ENCODE data around the gene LNPK. TPM values are rescaled to one million over a fixed set of nuclear protein-coding genes. Genes with fewer than 3 reads are reported as not detected.

Gene LNPK
- polyA plus RNA-seq, 1 donor (not counting 4 experiments of a cell fraction or from before 2014, with no cell fraction given): 32.1 TPM

- dilution Hi-C loops (cut with MboI; ENCODE audit: extremely low pct_ligation_motif_present, low sequenced_read_pairs): no loop called here
- Histone ChIP-seq H4K20me1 (ENCODE audit: control insufficient read depth, extremely low read depth, insufficient read depth, low read length) (no peaks in the 10 kb centered on the region), H3K79me2 (ENCODE audit: control insufficient read depth, insufficient read depth, low read length) (peaks cover 31% of the 10 kb centered on the region)
These were observed 669 bp downstream of the LNPK start for GRCh38 chr2:176001281-176001915.

DNA sequence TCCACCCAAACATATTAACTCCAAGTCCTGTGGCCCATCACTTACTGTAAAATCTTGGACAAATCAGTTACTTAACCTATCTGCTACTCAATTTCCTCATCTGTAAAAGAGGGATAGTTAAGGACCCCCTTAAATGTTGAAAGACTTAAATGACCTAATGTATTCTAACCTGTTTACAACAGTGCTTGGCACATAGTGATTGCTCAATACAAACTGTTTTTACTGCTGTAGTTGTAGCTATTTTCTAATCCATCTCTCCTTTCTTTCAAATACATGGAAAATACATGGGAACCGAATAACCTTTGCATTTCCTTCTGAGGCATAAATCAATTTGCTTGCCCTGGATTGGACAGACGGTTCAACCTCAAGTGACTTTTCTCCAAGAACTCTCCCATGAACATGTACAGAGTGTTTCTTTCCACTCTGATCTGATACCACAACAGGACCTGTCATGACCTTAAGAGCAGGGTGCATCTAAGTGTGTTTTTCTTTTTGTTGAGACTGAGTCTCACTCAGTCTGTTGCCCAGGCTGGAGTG, 2.7 kb downstream of the LNPK start:
- H3K79me2 ChIP-seq (ENCODE audit: control insufficient read depth, insufficient read depth, low read length): peaks cover 35% of the 10 kb centered on the region

More at GRCh38 chr2:176001281-176001915, 669 bp downstream of the LNPK start:
- no peaks in the 10 kb centered on the region for H3K36me3 ChIP-seq (ENCODE audit: control insufficient read depth in 2 of 2, extremely low read depth in 1 of 2, insufficient read depth in 2 of 2, low read length in 2 of 2)
- FAIRE-seq: peak; percentile 70
- no peaks in the 10 kb centered on the region for H3K27me3 ChIP-seq (ENCODE audit: control insufficient read depth, extremely low read depth, insufficient read depth, low read length)
- no peaks in the 10 kb centered on the region for H3K9me3 ChIP-seq (ENCODE audit: control insufficient read depth, low read depth, low read length)
- peak overlapping the region; percentile 97 for H3K4me2 ChIP-seq (ENCODE audit: control insufficient read depth, extremely low read depth, insufficient read depth, low read depth, low read length)
- TF ChIP-seq CTCF (optimal IDR thresholded peaks at IDR 0.05 in 1 of 3, IDR thresholded peaks at IDR 0.05 in 1 of 3, conservative IDR thresholded peaks at IDR 0.05 in 1 of 3; ENCODE audit: extremely low read depth in 1 of 3, insufficient read depth in 2 of 3, low read length in 3 of 3) (no peak), EZH2 (IDR thresholded peaks at IDR 0.05; ENCODE audit: low read length) (no peak)
- peak overlapping the region; percentile 87 for H3K9ac ChIP-seq (ENCODE audit: control insufficient read depth, extremely low read depth, insufficient read depth, low read length)
- DNase-seq (ENCODE audit: low read depth, low spot score): no peak
- no peaks in the 10 kb centered on the region for H3K9me1 ChIP-seq (ENCODE audit: control insufficient read depth, extremely low read depth, insufficient read depth, low read length)
- H3K27ac ChIP-seq (ENCODE audit: control insufficient read depth, insufficient read depth, low read length): peak overlapping the region; percentile 80
- H2AFZ ChIP-seq (ENCODE audit: control insufficient read depth, low read length): peak overlapping the region; percentile 98
- peaks cover 6% of the 10 kb centered on the region for H3K4me1 ChIP-seq (ENCODE audit: control insufficient read depth, extremely low read depth, insufficient read depth, low read length)
- peak overlapping the region; percentile 79 to 99 (median 98) for H3K4me3 ChIP-seq (ENCODE audit: control insufficient read depth in 2 of 3, extremely low read depth in 1 of 3, insufficient read depth in 2 of 3, low read depth in 1 of 3, low read length in 3 of 3)

More for the DNA sequence above, 2.7 kb downstream of the LNPK start:
- H3K9me3 ChIP-seq (ENCODE audit: control insufficient read depth, low read depth, low read length): no peaks in the 10 kb centered on the region
- DNase-seq (ENCODE audit: low read depth, low spot score): no peak
- H2AFZ ChIP-seq (ENCODE audit: control insufficient read depth, low read length): no peak overlapping the region
- H3K4me2 ChIP-seq (ENCODE audit: control insufficient read depth, extremely low read depth, insufficient read depth, low read depth, low read length): no peak overlapping the region
- H3K27ac ChIP-seq (ENCODE audit: control insufficient read depth, insufficient read depth, low read length): no peak overlapping the region
- no peaks in the 10 kb centered on the region for H3K9me1 ChIP-seq (ENCODE audit: control insufficient read depth, extremely low read depth, insufficient read depth, low read length)
- no peaks in the 10 kb centered on the region for H4K20me1 ChIP-seq (ENCODE audit: control insufficient read depth, extremely low read depth, insufficient read depth, low read length)
- H3K27me3 ChIP-seq (ENCODE audit: control insufficient read depth, extremely low read depth, insufficient read depth, low read length): no peaks in the 10 kb centered on the region
- no peak overlapping the region for H3K4me3 ChIP-seq (ENCODE audit: control insufficient read depth in 2 of 3, extremely low read depth in 1 of 3, insufficient read depth in 2 of 3, low read depth in 1 of 3, low read length in 3 of 3)
- peaks cover 6% of the 10 kb centered on the region for H3K4me1 ChIP-seq (ENCODE audit: control insufficient read depth, extremely low read depth, insufficient read depth, low read length)
- H3K9ac ChIP-seq (ENCODE audit: control insufficient read depth, extremely low read depth, insufficient read depth, low read length): no peak overlapping the region
- dilution Hi-C loops (cut with MboI; ENCODE audit: extremely low pct_ligation_motif_present, low sequenced_read_pairs): no loop called here
- H3K36me3 ChIP-seq (ENCODE audit: control insufficient read depth in 2 of 2, extremely low read depth in 1 of 2, insufficient read depth in 2 of 2, low read length in 2 of 2): no peaks in the 10 kb centered on the region
- FAIRE-seq: no peak
- TF ChIP-seq CTCF (optimal IDR thresholded peaks at IDR 0.05 in 1 of 3, IDR thresholded peaks at IDR 0.05 in 1 of 3, conservative IDR thresholded peaks at IDR 0.05 in 1 of 3; ENCODE audit: extremely low read depth in 1 of 3, insufficient read depth in 2 of 3, low read length in 3 of 3): no peak

Measured in keratinocyte (primary cell).